ENCODE measurements around the gene SMYD3. TPM values are rescaled to one million over a fixed set of nuclear protein-coding genes. Genes with fewer than 3 reads are reported as not detected.

Gene SMYD3
- total RNA-seq, 1 experiment from 2014 or later, result 29.6 TPM

GRCh38 chr1:245934409-245934808 is 572.7 kb downstream of the SMYD3 start:
- TF ChIP-seq CTCF (conservative IDR thresholded peaks at IDR 0.05), result no peak
- no peak for TF ChIP-seq EZH2 (IDR thresholded peaks at IDR 0.05; ENCODE audit: low read depth)
- H3K27me3 ChIP-seq (ENCODE audit: insufficient read depth, low read depth), result no peaks in the 10 kb centered on the region
- no peaks in the 10 kb centered on the region for H3F3A ChIP-seq (ENCODE audit: insufficient read depth, low read depth)
- H3K4me3 ChIP-seq, result no peak overlapping the region
- H3K9me2 ChIP-seq (ENCODE audit: insufficient read depth), result no peaks in the 10 kb centered on the region
- no peak overlapping the region for H3K27ac ChIP-seq
- no peak overlapping the region for H2AFZ ChIP-seq
- H3K36me3 ChIP-seq (ENCODE audit: low read depth), result no peaks in the 10 kb centered on the region
- CTCF ChIA-PET, result no interaction called here
- intact Hi-C loops (cut with micrococcal nuclease; ENCODE audit: unreplicated experiment), result no loop called here
- BruUV-seq (replicated peaks), result no TSS peak
- no peaks in the 10 kb centered on the region for H3K4me1 ChIP-seq (replicated peaks; ENCODE audit: insufficient read depth)
- no peak for DNase-seq
- H3K4me2 ChIP-seq, result no peak overlapping the region
- POLR2A ChIA-PET (ENCODE audit: unreplicated experiment), result no interaction called here
- no peaks in the 10 kb centered on the region for H3K9me3 ChIP-seq (ENCODE audit: insufficient read depth, low read depth)
- H4K20me1 ChIP-seq (ENCODE audit: insufficient read depth), result no peaks in the 10 kb centered on the region
- H3K79me2 ChIP-seq (ENCODE audit: low read depth), result no peaks in the 10 kb centered on the region

- BruUV-seq (replicated peaks), result no TSS peak
- Histone ChIP-seq H3K4me3 (no peak overlapping the region), H3K36me3 (ENCODE audit: low read depth) (no peaks in the 10 kb centered on the region), H3K4me2 (no peak overlapping the region), H3F3A (ENCODE audit: insufficient read depth, low read depth) (no peaks in the 10 kb centered on the region), H3K4me1 (replicated peaks; ENCODE audit: insufficient read depth) (no peaks in the 10 kb centered on the region), H3K9me2 (ENCODE audit: insufficient read depth) (no peaks in the 10 kb centered on the region), H3K27me3 (ENCODE audit: insufficient read depth, low read depth) (no peaks in the 10 kb centered on the region), H2AFZ (no peak overlapping the region), H4K20me1 (ENCODE audit: insufficient read depth) (no peaks in the 10 kb centered on the region), H3K79me2 (ENCODE audit: low read depth) (no peaks in the 10 kb centered on the region), H3K27ac (no peak overlapping the region), H3K9me3 (ENCODE audit: insufficient read depth, low read depth) (no peaks in the 10 kb centered on the region)
- intact Hi-C loops (cut with micrococcal nuclease; ENCODE audit: unreplicated experiment), result no loop called here
- ChIA-PET CTCF (no interaction called here), POLR2A (ENCODE audit: unreplicated experiment) (no interaction called here)
- no peak for TF ChIP-seq EZH2 (IDR thresholded peaks at IDR 0.05; ENCODE audit: low read depth)
- no peak for TF ChIP-seq CTCF (conservative IDR thresholded peaks at IDR 0.05)
- DNase-seq, result no peak
Observed at GRCh38 chr1:245933431-245934045, 573.5 kb downstream of the SMYD3 start.

GRCh38 chr1:245932302-245932972 is 574.6 kb downstream of the SMYD3 start:
- Histone ChIP-seq H3K36me3 (ENCODE audit: low read depth) (no peaks in the 10 kb centered on the region), H2AFZ (no peak overlapping the region), H3K4me3 (no peak overlapping the region), H3K27me3 (ENCODE audit: insufficient read depth, low read depth) (no peaks in the 10 kb centered on the region), H3K4me1 (replicated peaks; ENCODE audit: insufficient read depth) (no peaks in the 10 kb centered on the region), H3K79me2 (ENCODE audit: low read depth) (no peaks in the 10 kb centered on the region), H4K20me1 (ENCODE audit: insufficient read depth) (no peaks in the 10 kb centered on the region), H3K9me3 (ENCODE audit: insufficient read depth, low read depth) (no peaks in the 10 kb centered on the region), H3K4me2 (no peak overlapping the region), H3F3A (ENCODE audit: insufficient read depth, low read depth) (no peaks in the 10 kb centered on the region), H3K27ac (no peak overlapping the region), H3K9me2 (ENCODE audit: insufficient read depth) (no peaks in the 10 kb centered on the region)
- no peak for DNase-seq
- BruUV-seq (replicated peaks), result no TSS peak
- ChIA-PET CTCF (no interaction called here), POLR2A (ENCODE audit: unreplicated experiment) (no interaction called here)
- intact Hi-C loops (cut with micrococcal nuclease; ENCODE audit: unreplicated experiment), result no loop called here
- TF ChIP-seq CTCF (conservative IDR thresholded peaks at IDR 0.05) (no peak), EZH2 (IDR thresholded peaks at IDR 0.05; ENCODE audit: low read depth) (no peak)
